ENCODE results near the gene KLHL30.
A peak's percentile ranks its signal among the peaks of the same experiment; 100 is the strongest.
"Not testable (repeated sequence)": the region's sequence is repeated elsewhere in the genome, so short reads cannot be mapped to it uniquely, and the experiment has no call there.

The KLHL30 gene

DNA sequence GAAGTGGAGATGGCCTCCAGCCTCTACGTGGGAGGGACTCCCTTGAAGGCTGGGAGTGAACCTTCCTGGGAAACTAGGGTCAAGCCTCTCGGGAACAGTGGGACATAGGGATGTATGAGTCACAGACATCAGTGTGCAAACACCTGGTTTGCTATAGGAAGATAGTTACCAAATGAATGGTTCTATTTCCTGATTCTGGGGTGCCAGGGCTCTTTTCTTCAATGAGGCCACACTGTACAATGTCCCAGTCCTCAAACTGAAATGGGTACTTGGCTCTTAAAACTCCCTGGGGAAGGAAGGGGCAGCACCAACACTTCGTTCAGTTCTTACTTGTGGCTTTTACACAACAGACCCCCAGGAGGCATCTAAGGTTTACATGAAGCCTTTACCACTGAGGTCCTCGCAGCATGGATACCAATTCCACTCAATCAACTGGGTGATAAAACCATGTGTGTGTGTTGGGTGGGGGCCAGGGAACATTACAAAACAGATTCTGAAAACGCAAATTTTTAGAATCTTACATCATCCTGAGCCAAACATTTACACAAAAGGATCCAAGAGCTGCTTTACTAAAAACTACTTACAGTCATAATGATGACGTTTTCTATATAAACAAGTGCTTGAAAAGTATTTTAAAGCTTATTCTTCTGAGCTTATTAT lies 30.7 kb downstream of the KLHL30 start:
- ATAC-seq, result no peak
- TF ChIP-seq ZFP30 (CRISPR knock-in tag; IDR thresholded peaks at IDR 0.05), result no peak
- no peak for TF ChIP-seq SNAI2 (CRISPR knock-in tag; IDR thresholded peaks at IDR 0.05)
- no peak for TF ChIP-seq RARB (CRISPR knock-in tag; IDR thresholded peaks at IDR 0.05)
- no peak for TF ChIP-seq OSR1 (CRISPR knock-in tag; IDR thresholded peaks at IDR 0.05)
- TF ChIP-seq, protein P1, sequence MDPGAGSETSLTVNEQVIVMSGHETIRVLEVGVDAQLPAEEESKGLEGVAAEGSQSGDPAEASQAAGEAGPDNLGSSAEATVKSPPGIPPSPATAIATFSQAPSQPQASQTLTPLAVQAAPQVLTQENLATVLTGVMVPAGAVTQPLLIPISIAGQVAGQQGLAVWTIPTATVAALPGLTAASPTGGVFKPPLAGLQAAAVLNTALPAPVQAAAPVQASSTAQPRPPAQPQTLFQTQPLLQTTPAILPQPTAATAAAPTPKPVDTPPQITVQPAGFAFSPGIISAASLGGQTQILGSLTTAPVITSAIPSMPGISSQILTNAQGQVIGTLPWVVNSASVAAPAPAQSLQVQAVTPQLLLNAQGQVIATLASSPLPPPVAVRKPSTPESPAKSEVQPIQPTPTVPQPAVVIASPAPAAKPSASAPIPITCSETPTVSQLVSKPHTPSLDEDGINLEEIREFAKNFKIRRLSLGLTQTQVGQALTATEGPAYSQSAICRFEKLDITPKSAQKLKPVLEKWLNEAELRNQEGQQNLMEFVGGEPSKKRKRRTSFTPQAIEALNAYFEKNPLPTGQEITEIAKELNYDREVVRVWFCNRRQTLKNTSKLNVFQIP (CRISPR knock-in tag; IDR thresholded peaks at IDR 0.05; ENCODE audit: borderline replicate concordance, low read depth), result no peak
- TF ChIP-seq, protein P2, sequence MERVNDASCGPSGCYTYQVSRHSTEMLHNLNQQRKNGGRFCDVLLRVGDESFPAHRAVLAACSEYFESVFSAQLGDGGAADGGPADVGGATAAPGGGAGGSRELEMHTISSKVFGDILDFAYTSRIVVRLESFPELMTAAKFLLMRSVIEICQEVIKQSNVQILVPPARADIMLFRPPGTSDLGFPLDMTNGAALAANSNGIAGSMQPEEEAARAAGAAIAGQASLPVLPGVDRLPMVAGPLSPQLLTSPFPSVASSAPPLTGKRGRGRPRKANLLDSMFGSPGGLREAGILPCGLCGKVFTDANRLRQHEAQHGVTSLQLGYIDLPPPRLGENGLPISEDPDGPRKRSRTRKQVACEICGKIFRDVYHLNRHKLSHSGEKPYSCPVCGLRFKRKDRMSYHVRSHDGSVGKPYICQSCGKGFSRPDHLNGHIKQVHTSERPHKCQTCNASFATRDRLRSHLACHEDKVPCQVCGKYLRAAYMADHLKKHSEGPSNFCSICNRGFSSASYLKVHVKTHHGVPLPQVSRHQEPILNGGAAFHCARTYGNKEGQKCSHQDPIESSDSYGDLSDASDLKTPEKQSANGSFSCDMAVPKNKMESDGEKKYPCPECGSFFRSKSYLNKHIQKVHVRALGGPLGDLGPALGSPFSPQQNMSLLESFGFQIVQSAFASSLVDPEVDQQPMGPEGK (CRISPR knock-in tag; IDR thresholded peaks at IDR 0.05; ENCODE audit: borderline replicate concordance), result no peak
- TF ChIP-seq, protein P3, sequence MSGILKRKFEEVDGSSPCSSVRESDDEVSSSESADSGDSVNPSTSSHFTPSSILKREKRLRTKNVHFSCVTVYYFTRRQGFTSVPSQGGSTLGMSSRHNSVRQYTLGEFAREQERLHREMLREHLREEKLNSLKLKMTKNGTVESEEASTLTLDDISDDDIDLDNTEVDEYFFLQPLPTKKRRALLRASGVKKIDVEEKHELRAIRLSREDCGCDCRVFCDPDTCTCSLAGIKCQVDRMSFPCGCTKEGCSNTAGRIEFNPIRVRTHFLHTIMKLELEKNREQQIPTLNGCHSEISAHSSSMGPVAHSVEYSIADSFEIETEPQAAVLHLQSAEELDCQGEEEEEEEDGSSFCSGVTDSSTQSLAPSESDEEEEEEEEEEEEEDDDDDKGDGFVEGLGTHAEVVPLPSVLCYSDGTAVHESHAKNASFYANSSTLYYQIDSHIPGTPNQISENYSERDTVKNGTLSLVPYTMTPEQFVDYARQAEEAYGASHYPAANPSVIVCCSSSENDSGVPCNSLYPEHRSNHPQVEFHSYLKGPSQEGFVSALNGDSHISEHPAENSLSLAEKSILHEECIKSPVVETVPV (CRISPR knock-in tag; IDR thresholded peaks at IDR 0.05), result no peak
- no peak for TF ChIP-seq ZNF8 (CRISPR knock-in tag; IDR thresholded peaks at IDR 0.05)
- TF ChIP-seq ZNF70 (CRISPR knock-in tag; IDR thresholded peaks at IDR 0.05), result no peak
- no peak for TF ChIP-seq PPARA (CRISPR knock-in tag; IDR thresholded peaks at IDR 0.05; ENCODE audit: borderline replicate concordance)
- no peak for TF ChIP-seq GLIS3 (CRISPR knock-in tag; IDR thresholded peaks at IDR 0.05)
- TF ChIP-seq ESRRG (CRISPR knock-in tag; IDR thresholded peaks at IDR 0.05), result no peak
- TF ChIP-seq CSDC2 (CRISPR knock-in tag; IDR thresholded peaks at IDR 0.05), result no peak
- TF ChIP-seq, protein P4, sequence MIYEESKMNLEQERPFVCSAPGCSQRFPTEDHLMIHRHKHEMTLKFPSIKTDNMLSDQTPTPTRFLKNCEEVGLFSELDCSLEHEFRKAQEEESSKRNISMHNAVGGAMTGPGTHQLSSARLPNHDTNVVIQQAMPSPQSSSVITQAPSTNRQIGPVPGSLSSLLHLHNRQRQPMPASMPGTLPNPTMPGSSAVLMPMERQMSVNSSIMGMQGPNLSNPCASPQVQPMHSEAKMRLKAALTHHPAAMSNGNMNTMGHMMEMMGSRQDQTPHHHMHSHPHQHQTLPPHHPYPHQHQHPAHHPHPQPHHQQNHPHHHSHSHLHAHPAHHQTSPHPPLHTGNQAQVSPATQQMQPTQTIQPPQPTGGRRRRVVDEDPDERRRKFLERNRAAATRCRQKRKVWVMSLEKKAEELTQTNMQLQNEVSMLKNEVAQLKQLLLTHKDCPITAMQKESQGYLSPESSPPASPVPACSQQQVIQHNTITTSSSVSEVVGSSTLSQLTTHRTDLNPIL (CRISPR knock-in tag; IDR thresholded peaks at IDR 0.05; ENCODE audit: low read depth), result no peak

DNA sequence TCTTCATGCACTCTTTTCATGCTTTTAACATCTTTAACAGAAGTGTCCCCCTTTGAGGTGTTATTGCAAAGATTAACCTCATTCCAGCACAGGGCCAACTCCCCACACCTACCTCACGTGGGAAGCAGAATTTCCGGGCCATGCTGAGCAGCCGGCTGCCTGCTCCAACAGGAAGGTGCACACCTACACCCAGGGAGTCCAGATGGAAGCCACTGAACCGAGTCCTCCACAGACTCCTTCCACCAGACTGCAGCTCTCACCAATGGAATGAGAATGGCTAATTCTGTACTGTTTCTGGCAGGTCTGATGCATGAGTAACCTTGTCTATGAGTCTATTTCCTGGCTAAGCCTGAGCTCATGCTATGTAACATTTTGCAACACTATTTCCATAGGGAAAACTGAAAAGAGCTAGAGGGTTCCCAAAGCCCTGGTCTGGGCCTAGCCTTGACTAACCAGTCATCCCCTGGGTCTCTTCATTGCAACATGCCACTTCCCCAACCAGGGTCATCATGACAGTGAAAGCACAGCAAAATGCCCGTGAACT lies 31.3 kb downstream of the KLHL30 start:
- TF ChIP-seq CSDC2 (CRISPR knock-in tag; IDR thresholded peaks at IDR 0.05) (no peak), ESRRG (CRISPR knock-in tag; IDR thresholded peaks at IDR 0.05) (no peak)
- TF ChIP-seq, protein P1 (CRISPR knock-in tag; IDR thresholded peaks at IDR 0.05; ENCODE audit: borderline replicate concordance, low read depth), result no peak
- ATAC-seq, result peak; percentile 81

DNA sequence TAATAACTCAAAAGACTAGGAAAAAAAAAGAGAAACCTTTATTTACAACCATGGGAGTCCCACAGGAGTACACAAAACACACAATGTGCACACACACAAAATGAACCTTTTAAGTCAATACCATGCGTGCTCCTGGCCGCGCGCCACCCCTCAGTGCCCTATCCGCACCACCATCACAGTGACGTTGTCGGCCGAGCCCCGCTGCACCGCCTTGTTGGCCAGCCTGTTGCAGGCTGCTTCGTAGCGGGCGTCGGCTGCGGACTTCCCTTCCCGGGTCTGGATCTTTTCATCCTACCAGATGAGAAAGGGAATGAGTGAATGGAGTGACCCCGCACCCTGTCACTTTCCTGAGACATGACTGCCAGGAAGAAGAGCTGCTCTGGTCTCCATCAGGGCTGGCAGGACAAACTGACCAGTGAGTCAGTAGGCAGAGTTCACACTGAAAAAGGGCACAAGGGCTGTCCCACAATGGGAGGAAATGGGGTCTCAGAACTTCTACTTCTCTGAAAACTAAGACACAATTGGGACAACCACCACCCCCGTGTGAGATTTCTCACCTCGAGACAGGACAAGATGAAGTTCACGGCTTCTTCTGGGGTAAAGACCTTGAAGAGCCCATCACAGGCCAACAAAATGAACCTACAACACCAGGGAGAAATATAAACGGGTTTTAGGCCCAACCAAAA lies 32.1 kb downstream of the KLHL30 start:
- TF ChIP-seq RARB (CRISPR knock-in tag; IDR thresholded peaks at IDR 0.05) (no peak), ZNF70 (CRISPR knock-in tag; IDR thresholded peaks at IDR 0.05) (no peak), ZNF8 (CRISPR knock-in tag; IDR thresholded peaks at IDR 0.05) (no peak), ZFP3 (CRISPR knock-in tag; IDR thresholded peaks at IDR 0.05) (no peak), BACH2 (CRISPR knock-in tag; IDR thresholded peaks at IDR 0.05; ENCODE audit: borderline replicate concordance) (no peak), TOX (CRISPR knock-in tag; IDR thresholded peaks at IDR 0.05; ENCODE audit: borderline replicate concordance) (no peak), ZNF565 (CRISPR knock-in tag; conservative IDR thresholded peaks at IDR 0.05; ENCODE audit: low read depth) (no peak), OSR1 (CRISPR knock-in tag; IDR thresholded peaks at IDR 0.05) (no peak), ARNTL (CRISPR knock-in tag; IDR thresholded peaks at IDR 0.05; ENCODE audit: borderline replicate concordance, low read depth) (no peak), ZC3H10 (CRISPR knock-in tag; IDR thresholded peaks at IDR 0.05) (no peak), ESRRG (CRISPR knock-in tag; IDR thresholded peaks at IDR 0.05) (no peak), GLIS3 (CRISPR knock-in tag; IDR thresholded peaks at IDR 0.05) (no peak)
- TF ChIP-seq, protein P3 (CRISPR knock-in tag; IDR thresholded peaks at IDR 0.05), result no peak
- TF ChIP-seq, protein P4 (CRISPR knock-in tag; IDR thresholded peaks at IDR 0.05; ENCODE audit: low read depth), result no peak
- TF ChIP-seq, protein P1 (CRISPR knock-in tag; IDR thresholded peaks at IDR 0.05; ENCODE audit: borderline replicate concordance, low read depth), result no peak
- no peak for ATAC-seq

DNA sequence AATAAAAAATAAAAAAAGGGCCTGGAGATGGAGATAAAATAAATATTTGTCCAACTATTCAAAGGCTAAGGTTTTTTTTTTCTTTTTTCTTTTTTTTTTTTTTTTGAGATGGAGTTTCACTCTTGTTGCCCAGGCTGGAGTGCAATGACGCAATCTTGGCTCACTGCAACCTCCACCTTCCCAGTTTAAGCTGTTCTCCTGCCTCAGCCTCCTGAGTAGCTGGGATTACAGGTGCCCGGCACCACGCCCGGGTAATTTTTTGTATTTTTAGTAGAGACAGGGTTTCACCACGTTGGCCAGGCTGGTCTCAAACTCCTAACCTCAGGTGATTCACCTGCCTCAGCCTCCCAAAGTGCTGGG lies 32.6 kb downstream of the KLHL30 start:
- not testable (repeated sequence) for ATAC-seq

All from SK-N-SH treated with all-trans-retinoic acid at 6 μM for 48 hours (cell line).